CD4-positive, alpha-beta T cell treated with Interferon alpha-2 for 1 hour (primary cell): ENCODE results near the gene C1QBP.
"Not testable (repeated sequence)": the region's sequence is repeated elsewhere in the genome, so short reads cannot be mapped to it uniquely, and the experiment has no call there.

Experiments
- DNase-seq, 2 donors: peaks; one replicate each; pipeline ENCODE4 v3.0.0-alpha.2; 2020 to 2022

C1QBP gene, protein sequence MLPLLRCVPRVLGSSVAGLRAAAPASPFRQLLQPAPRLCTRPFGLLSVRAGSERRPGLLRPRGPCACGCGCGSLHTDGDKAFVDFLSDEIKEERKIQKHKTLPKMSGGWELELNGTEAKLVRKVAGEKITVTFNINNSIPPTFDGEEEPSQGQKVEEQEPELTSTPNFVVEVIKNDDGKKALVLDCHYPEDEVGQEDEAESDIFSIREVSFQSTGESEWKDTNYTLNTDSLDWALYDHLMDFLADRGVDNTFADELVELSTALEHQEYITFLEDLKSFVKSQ

DNA sequence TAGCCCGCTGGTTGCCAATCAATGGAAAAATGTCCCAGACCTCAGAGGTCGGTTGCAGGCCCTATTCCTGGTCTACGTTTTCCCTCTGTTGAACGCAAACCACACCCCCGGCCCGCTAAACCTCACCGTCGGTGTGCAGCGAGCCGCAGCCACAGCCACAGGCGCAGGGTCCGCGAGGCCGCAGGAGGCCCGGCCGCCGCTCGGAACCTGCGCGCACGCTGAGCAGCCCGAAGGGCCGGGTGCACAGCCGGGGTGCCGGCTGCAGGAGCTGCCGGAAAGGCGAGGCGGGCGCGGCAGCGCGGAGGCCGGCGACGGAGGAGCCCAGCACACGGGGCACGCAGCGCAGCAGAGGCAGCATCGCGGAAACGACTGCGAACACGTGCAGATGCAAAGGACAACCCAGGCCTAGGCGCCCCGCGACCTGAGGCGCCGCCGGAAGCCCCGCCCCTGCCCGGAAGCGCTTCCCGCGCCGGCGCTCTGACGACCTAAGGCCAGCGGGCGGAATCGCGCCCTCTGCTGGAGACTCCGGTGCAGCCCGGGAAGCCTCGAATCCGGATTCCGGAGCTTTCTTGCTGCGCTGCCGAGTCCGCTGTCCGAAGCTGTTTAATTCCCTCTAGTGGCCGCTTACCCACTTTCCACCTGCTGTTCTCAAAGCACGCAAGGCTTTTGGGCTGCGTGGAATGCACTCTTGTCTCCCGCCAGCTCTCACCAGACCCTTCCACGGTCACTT is at the start of gene C1QBP:
C1QBP (minus strand) TSS at position 440 of the 730 bp plus-strand sequence; CDS start at position 358, 82 bp downstream.
- peak; percentile 91 to 95 for DNase-seq

DNA sequence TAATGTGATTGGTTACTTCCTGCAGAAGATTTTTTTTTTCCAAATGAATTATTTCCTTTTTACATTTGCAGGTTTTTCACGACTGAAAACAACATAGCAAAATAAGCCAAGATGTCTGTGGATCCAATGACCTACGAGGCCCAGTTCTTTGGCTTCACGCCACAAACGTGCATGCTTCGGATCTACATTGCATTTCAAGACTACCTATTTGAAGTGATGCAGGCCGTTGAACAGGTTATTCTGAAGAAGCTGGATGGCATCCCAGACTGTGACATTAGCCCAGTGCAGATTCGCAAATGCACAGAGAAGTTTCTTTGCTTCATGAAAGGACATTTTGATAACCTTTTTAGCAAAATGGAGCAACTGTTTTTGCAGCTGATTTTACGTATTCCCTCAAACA is 49.8 kb upstream of the C1QBP start:
- DNase-seq = no peak

DNA sequence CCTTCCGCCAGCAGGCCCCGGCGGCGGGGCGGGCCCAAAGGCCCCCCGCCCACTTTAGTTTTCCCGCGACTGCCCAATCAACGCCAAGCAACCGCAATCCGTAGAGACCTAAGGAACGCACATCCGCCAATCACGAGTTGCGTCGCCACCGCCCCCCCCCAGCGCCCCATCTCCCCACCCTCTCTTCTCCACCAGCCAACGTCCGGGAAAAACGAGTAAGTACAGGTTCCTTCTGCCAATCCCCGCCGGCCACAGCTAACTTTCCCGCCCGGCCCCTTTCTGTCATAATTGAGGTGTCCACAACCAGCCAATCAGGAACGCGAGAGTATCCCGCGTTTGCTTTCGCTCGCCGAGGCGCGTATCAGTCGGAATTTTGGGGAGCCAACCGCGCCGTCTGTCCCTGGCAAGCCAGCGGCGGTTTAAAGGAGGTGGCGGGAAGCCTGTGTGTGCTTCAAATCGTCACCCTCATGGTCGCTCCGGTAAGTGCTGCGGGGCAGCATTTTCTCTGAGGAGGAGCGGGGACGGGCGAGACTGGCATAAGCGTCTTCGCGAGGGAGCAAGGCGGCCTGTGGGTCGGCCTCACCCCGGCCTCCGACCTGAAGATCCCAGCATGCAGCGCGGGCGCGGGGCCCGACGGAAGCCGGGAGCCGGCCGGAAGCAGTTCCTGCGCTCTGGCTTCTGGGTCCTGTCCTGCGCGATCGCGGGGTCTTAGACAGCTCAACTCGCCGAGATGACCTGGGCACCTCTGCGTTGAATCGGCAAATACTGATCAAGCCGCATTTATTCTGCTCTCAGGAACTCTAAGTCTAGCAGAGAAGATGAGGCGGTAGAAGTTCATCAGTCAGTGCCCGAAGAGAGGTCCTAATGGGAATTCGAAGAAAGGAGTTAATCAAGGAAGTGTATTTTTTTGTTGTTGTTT is 47.5 kb upstream of the C1QBP start, which contains the start of gene MIS12:
MIS12 (plus strand) TSS at position 361 of the 919 bp plus-strand sequence. CDS start 2,297 bp downstream, outside the sequence.
- peak; percentile 99 for DNase-seq

DNA sequence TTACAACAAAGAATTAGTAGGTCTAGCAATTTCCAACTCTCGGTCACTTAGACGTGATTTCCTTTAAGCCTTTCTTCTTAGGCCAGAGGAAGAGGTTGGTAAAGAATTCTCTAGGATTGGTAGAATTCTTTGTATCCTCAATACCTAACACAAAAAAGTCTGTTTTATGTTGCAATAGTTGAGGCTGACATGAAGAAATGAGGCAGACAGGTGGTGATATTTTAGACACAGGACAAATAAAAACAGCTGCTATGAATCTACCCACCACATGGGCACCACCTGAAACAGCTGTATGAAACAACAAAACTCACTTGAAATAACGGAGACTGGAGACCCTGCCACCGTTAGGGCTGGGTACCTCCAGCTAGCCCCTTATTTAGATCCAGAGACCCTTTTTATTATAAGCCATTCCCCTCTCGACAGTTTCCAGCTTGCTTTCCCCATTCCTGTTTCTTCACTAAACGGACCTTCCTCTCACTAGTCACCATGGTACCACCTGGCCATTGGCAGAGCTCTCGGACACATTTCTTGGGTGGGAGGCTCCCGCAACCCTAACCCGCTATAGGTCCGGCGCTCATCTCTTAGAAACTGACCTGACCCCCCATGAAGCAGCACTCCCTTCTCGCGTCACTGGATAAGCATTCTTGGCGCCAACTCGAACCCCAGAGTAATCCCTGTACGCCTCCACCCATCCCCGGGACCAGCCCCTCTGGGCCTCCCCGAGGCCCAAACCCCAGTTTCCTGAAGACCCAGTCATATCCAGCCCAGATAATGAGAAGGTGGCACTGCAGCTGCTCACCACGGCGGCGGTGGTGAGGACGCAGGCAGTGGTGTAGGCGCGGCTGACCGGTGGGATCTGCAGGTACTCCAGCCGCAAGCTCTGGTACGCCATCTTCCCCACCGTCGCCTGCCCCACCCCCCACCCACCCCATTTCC is 46.6 kb upstream of the C1QBP start, which contains the start of gene DERL2:
DERL2 (minus strand) TSS at position 909 of the 936 bp plus-strand sequence; CDS start at position 892, 17 bp downstream.
- DNase-seq = no peak

DNA sequence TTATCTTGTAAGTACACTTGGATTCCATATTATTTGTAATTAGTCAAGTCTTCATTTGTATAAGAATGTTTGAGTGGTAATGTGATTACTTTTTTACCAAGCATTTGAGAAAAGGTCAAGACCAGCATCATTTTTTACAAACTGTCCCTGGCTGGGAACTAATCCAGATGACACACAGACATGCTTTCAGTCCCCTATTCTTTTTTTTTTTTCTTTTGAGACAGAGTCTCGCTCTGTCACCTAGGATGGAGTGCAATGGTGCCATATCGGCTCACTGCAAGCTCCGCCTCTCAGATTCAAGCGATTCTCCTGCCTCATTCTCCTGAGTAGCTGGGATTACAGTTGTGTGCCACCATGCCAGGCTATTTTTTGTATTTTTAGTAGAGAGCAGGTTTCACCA is 42.5 kb upstream of the C1QBP start:
- no peak for DNase-seq

DNA sequence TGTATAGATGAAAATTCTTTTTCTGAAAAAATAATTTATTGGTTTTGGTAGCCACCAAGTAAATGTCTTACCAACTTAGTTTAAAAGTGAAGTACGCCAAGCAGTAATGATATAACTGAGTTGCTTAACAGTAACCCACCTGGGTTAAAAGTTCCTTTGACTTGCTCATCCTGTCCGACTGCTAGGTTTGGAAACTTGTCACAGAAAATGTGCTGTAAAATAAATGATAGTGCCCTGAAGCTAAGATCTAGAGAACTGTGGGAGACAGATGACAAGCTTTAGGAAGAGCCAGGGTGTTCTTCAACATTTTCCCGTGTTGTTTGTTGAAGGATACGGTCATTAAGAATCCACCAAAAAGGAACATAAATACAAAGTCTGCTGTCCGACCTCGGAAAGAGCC is 42.0 kb upstream of the C1QBP start:
- DNase-seq = no peak

DNA sequence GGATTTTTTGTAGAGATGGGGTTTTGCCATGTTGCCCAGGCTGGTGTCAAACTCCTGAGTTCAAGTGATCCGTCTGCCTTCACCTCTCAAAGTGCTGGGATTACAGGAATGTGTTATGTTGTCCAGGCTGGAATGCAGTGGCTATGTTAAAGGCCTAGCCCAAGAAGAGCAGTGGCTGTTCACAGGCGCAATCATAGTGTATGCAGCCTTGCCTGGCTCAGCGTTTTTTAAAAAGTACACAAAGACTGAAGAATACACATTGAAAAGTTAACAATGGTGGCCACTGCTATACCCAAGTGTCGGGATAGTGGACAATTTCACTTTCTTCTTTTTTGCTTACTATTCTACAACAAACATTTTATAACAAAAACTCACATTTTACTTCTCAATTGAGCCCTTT is 40.0 kb upstream of the C1QBP start:
- DNase-seq = no peak

DNA sequence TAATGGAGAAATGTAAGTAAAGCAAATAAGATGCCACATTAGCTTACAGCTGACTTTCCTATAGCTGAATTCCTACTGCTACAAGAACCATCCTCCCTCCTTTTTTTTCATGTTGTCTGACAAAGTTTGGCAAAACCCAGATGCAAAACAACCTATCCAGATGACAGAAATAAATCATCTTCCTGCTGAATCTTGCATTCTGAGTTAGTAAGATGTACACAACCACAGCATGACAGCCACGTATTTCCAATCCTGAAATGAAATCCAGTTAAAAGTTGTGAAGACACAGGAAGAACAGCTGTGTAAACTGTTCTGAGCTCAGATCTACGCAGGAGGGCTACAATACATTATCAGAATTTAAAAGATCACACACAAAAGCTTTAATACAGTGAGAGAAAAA is 35.0 kb upstream of the C1QBP start:
- DNase-seq = no peak

DNA sequence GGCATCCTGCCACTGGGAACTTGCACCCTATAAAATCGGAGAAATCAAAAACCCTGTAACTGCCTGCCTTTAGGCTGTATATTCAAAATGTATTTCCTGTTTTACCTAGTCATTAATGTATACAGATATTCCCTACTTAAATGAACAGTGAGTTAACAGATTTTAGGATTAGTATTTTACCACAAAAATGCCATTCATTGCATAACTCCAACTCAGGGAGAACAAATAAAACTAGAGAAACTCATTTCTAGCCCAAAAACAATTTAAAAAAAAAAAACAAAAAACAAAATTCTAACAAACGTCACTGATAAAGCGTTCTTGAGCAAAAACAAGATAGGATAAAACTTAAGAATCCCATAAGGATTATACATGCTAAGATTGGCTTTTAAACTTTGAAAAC is 33.6 kb upstream of the C1QBP start:
- DNase-seq = no peak

DNA sequence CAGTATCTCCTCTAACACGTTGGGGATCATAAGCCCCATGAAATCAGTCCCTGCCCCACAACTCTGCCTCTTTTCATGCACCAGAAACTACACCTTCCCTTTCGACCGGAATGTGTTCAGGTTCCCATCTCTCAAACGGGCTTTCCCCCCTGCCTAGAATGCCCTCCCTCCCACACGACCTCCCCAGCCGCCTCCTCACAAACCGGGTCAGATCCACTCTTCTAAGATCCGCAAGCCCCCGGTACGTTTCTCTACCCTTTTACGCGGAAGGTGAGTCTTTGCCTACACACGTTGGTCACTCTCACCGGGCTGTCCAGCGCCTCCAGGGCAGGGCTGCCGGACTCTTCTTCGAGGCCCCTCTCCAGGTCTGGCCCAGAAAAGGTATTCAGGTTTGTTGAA is 29.1 kb upstream of the C1QBP start:
- peak in 1 of 2 donors; percentile 13 for DNase-seq

DNA sequence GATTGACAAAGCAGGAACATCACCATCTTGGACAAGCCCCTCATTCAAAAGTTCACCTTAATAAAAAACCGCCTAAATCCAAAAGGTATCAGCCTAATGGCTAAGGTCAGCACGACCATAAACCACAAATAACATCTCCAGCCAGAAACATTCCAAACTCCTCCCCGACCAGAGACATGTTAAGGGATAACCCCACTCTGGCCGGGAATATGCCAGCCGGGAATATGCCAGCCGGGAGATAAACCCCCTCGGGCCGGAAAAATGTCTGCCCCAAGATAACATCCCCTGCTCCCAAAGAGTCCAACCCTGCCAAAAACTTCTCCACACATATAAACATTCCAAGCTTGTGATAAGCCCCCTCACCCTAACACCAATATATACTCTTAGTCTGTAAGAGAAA is 28.5 kb upstream of the C1QBP start:
- no peak for DNase-seq

DNA sequence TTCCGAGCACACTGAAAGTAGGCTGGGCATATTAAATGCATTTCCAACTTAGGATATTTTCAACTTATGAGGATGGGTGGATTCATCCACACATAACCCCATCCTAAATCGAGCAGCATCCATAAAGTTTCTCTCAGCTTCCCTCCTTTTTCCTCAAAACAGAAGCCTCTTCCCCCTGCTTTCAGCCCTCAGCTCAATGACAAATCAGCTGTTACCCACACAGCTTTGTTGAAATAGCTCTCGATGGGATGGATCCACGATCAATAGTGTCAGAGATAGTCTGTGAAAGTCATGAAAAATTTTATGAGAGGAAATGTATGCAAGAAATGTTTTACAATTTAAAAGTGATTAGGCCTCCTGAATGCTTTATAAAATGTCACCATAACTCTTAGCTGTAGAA is 27.3 kb upstream of the C1QBP start:
- DNase-seq = no peak

DNA sequence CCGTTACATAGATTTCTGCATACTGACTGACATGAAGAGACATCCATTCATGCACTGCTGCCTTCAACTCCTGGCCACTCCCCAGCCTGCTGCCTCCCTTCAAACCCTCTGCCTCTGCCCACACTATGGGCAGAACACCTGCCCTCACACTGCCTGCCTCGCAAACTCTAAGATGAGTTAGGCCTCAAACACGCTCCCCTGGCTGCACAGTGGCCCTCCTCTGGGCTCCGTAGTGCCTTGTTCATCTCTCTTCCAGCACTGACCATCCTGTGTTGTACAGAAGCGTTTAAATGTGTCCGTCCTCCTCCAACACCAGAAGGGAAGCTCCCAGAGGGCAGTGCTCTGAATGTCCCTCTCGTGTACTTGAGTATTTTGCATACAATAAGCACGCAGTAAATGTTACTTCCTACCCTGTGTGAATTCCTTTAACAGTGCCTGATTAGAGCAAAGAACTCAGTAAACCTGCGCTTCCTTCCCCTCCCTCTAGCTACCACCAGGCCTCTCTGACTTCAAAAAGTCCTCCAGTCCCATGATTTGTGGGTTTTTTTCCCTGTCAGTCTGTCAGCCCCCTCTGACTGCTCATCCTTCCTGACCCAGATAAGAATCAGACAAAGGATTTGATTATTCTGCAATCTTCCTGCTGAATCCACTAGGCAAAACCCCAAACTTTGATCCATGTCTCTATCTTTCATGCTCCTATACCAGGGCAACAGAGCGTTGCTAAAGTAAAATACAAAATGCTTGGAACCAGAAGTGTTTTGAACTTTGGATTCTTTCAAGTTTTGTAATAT is 26.0 kb upstream of the C1QBP start:
- no peak for DNase-seq

DNA sequence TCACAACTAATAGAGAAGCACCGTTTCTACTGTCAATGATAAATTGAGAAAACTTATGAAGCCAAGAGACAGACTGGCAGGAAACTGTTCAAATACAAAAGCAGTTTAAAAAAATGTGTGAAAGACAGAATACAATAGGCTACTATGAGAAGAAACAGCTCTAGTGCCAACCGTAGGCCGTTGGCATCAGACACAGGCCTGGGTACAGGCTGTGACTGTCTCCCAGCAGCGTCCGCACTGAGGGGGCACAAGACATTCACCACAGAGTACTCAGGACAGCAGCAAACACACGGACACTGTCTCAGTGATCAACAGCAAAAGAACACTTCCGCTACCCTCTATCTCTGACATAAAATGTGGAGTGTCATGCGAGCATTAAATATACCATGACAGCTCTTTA is 7.8 kb upstream of the C1QBP start:
- no peak for DNase-seq

DNA sequence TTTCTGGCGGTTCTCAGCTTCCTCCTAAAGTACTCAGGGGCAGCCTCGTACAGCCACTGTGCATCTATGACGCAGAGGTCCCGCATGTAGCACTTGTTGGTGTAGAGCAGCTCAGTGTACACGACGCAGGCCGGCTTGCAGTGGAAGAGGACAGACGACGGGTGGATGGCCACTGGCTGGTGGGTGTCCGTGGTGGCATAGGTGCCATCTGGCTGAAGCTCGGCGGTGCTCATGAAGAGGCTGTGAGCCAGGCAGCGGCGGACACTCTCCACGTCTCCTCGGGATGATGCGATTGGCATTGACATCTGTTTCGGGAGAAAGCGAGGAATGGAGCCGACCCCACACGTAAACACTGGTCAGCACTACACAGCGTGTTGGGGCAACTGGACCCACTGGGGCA is 5.3 kb upstream of the C1QBP start:
- no peak for DNase-seq

DNA sequence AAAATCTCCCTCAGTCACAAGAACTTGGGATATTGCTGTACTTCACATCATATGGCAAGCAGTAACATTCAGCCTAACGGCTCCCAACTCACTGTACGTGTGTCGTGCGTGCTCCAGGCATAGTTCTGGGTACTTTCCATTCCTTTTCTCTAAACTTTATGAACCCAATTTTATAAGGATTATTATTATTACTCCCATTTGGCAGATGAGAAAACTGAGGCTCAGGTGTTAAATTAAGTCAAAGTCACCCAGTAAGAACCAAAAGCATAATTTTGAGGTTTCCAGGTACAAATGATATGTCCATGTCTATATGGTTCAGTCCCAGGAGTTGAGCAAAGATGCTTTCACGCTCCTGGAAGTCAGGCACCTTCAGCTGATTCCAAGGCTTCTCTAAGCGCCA is 4.8 kb upstream of the C1QBP start:
- no peak for DNase-seq

DNA sequence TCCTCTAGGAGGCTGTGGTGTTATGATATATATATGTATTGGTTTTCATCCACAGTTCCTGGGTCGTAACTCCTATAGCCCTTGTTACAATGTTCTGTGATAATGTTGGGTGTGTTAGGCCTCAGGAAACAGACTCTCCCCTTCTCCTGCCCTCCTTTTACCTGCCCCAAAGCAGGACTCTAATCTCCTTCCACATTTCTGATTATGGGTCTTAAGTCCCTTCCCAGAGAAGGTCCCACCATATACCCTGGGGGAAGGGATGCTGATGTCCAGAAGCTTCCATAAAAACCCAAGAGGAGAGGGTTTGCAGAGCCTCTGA is 450 bp upstream of the C1QBP start:
- DNase-seq = no peak

DNA sequence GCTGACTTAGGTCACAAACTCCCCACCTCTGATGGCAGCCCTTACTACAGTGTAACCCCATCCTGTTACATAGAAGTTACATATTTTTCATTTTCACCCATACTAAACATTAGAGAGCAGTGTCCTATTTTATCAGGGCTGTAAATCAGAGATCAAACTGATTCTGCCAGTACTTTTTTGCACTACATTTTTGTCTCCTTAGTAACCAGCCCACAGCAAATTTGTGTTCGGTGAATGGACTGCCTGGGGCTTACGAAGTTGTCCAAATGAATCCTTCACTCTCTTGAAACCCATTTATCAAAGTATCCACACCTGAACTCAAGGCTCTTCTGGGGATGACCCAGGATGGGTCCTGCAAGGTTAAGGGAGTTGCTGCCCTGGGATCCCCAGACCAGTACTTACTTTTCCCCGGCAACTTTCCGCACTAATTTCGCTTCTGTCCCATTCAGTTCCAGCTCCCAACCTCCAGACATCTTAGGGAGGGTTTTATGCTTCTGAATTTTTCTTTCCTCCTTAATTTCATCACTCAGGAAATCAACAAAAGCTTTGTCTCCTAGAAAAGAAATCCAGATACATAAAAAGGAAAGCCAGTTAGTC is 1.1 kb downstream of the C1QBP start:
- DNase-seq = no peak

DNA sequence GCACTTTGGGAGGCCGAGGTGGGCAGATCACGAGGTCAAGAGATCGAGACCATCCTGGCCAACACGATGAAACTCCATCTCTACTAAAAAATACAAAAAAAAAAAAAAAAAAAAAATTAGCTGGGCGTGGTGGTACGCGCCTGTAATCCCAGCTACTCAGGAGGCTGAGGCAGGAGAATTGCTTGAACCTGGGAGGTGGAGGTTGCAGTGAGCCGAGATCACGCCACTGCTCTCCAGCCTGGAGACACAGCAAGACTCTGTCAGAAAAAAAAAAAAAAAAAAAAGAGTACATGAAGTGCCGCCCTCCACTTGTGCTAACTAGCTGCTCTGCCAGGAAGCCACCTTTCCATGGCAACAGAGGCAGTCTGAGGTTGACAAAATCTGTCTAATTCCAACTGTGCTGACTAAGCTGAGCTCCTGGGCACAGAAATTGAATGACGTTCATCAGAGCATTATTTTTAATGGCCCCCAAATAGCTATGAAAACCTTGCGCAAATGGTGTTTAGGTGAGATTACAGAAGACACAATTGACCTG is 3.1 kb downstream of the C1QBP start:
- not testable (repeated sequence) for DNase-seq

DNA sequence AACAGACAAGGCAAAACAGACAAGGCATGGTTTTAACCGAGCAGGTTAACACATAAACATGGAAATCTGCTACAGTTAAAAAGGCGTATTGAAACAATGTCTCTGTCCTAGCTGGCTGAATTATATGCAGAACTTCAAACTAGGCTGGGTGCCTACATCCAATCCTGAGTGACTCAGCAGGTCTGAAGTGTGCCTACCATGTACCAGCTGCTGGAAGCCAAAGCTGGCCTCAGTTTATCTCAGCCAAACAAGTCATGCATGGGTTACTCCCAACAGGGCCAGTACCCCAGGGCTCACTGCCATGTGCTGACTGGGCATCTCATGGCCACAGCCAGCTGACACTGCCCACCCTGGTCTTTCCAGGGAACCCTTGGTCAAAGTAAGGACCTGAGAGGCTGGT is 4.0 kb downstream of the C1QBP start:
- no peak for DNase-seq
